ENCODE measurements around the gene ZRANB1.

The ZRANB1 gene

GRCh38 chr10:124923684-124924083, 18.2 kb upstream of the ZRANB1 start:
- no peak for DNase-seq

GRCh38 chr10:124926548-124926947, 15.4 kb upstream of the ZRANB1 start:
- DNase-seq, result no peak

- DNase-seq, result no peak
Measured at GRCh38 chr10:124928087-124928486, 13.8 kb upstream of the ZRANB1 start.

GRCh38 chr10:124928545-124928944, 13.4 kb upstream of the ZRANB1 start:
- no peak for DNase-seq

GRCh38 chr10:124935946-124936345, 6.0 kb upstream of the ZRANB1 start:
- DNase-seq, result no peak

GRCh38 chr10:124936813-124937212, 5.1 kb upstream of the ZRANB1 start:
- DNase-seq, result no peak

- no peak for DNase-seq
Measured at GRCh38 chr10:124939290-124939689, 2.6 kb upstream of the ZRANB1 start.

- DNase-seq, result no peak
Measured at GRCh38 chr10:124942317-124943169, 620 bp downstream of the ZRANB1 start.

GRCh38 chr10:124943301-124944092, 1.6 kb downstream of the ZRANB1 start:
- no peak for DNase-seq

GRCh38 chr10:124944982-124945381, 3.1 kb downstream of the ZRANB1 start:
- DNase-seq, result no peak

- no peak for DNase-seq
Measured at GRCh38 chr10:124946945-124947344, 5.0 kb downstream of the ZRANB1 start.

- DNase-seq, result no peak
Measured at GRCh38 chr10:124949543-124949942, 7.6 kb downstream of the ZRANB1 start.

GRCh38 chr10:124952123-124952522, 10.2 kb downstream of the ZRANB1 start:
- no peak for DNase-seq

- no peak for DNase-seq
Measured at GRCh38 chr10:124953421-124953820, 11.5 kb downstream of the ZRANB1 start.

GRCh38 chr10:124955243-124955642, 13.3 kb downstream of the ZRANB1 start:
- DNase-seq, result no peak

GRCh38 chr10:124955868-124956267, 13.9 kb downstream of the ZRANB1 start:
- DNase-seq, result no peak

- no peak for DNase-seq
Measured at GRCh38 chr10:124956764-124957163, 14.8 kb downstream of the ZRANB1 start.

- no peak for DNase-seq
Measured at GRCh38 chr10:124957404-124957947, 15.6 kb downstream of the ZRANB1 start.

- no peak for DNase-seq
Measured at GRCh38 chr10:124959564-124959963, 17.6 kb downstream of the ZRANB1 start.

- DNase-seq, result no peak
Measured at GRCh38 chr10:124961248-124961570, 19.3 kb downstream of the ZRANB1 start.

- DNase-seq, result no peak
Measured at GRCh38 chr10:124962421-124962820, 20.5 kb downstream of the ZRANB1 start.

GRCh38 chr10:124963866-124964720, 22.2 kb downstream of the ZRANB1 start:
- DNase-seq, result no peak

GRCh38 chr10:124966008-124966407, 24.1 kb downstream of the ZRANB1 start:
- DNase-seq, result no peak

Data from KG1 (cell line).